ENCODE measurements around the gene ERICH3.

- TF ChIP-seq, protein P1, sequence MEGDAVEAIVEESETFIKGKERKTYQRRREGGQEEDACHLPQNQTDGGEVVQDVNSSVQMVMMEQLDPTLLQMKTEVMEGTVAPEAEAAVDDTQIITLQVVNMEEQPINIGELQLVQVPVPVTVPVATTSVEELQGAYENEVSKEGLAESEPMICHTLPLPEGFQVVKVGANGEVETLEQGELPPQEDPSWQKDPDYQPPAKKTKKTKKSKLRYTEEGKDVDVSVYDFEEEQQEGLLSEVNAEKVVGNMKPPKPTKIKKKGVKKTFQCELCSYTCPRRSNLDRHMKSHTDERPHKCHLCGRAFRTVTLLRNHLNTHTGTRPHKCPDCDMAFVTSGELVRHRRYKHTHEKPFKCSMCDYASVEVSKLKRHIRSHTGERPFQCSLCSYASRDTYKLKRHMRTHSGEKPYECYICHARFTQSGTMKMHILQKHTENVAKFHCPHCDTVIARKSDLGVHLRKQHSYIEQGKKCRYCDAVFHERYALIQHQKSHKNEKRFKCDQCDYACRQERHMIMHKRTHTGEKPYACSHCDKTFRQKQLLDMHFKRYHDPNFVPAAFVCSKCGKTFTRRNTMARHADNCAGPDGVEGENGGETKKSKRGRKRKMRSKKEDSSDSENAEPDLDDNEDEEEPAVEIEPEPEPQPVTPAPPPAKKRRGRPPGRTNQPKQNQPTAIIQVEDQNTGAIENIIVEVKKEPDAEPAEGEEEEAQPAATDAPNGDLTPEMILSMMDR (IDR thresholded peaks at IDR 0.05) = no peak
- no peak for TF ChIP-seq POLR2A (IDR thresholded peaks at IDR 0.05; ENCODE audit: low read depth)
Observed at GRCh38 chr1:74715236-74715502, 41.6 kb upstream of the ERICH3 start.

All from esophagus muscularis mucosa (tissue), 3 donors.